ENCODE data around the gene TUBB6.

- TF ChIP-seq SMC3 (conservative IDR thresholded peaks at IDR 0.05; ENCODE audit: poor library complexity): no peak
- TF ChIP-seq EP300 (conservative IDR thresholded peaks at IDR 0.05; ENCODE audit: poor library complexity, severe bottlenecking): no peak
- TF ChIP-seq, protein P1, sequence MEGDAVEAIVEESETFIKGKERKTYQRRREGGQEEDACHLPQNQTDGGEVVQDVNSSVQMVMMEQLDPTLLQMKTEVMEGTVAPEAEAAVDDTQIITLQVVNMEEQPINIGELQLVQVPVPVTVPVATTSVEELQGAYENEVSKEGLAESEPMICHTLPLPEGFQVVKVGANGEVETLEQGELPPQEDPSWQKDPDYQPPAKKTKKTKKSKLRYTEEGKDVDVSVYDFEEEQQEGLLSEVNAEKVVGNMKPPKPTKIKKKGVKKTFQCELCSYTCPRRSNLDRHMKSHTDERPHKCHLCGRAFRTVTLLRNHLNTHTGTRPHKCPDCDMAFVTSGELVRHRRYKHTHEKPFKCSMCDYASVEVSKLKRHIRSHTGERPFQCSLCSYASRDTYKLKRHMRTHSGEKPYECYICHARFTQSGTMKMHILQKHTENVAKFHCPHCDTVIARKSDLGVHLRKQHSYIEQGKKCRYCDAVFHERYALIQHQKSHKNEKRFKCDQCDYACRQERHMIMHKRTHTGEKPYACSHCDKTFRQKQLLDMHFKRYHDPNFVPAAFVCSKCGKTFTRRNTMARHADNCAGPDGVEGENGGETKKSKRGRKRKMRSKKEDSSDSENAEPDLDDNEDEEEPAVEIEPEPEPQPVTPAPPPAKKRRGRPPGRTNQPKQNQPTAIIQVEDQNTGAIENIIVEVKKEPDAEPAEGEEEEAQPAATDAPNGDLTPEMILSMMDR (IDR thresholded peaks at IDR 0.05; ENCODE audit: poor library complexity, severe bottlenecking): no peak
- no peak for TF ChIP-seq EZH2 (IDR thresholded peaks at IDR 0.05; ENCODE audit: borderline replicate concordance, insufficient read depth, low read length, poor library complexity, severe bottlenecking)
- no peak for TF ChIP-seq REST (IDR thresholded peaks at IDR 0.05; ENCODE audit: borderline replicate concordance)
- no peak for TF ChIP-seq POLR2AphosphoS5 (IDR thresholded peaks at IDR 0.05)
- TF ChIP-seq TAF1 (IDR thresholded peaks at IDR 0.05; ENCODE audit: low read depth): no peak
Measured at GRCh38 chr18:12312976-12313375, 4.9 kb downstream of the TUBB6 start.

All from neural cell (in vitro differentiated cells).